Retinal pigment epithelial cell (primary cell): ENCODE data around the gene IGF2BP2.

Experiments used
- DNase-seq: peaks from one replicate; pipeline ENCODE4 v3.0.0-alpha.2; 2010; ENCODE audit warnings: low read depth
- H3K4me3 ChIP-seq: 2 replicates; pipeline ENCODE4 v1.5.1; 2011; ENCODE audit warnings: mild to moderate bottlenecking, low read length, control low read depth, moderate library complexity
- TF ChIP-seq, protein P1 (sequence below): conservative IDR thresholded peaks from 2 replicates; pipeline ENCODE4 v1.5.1; 2011; ENCODE audit warnings: low read depth, low read length, control low read depth, inconsistent platforms

The IGF2BP2 gene

DNA sequence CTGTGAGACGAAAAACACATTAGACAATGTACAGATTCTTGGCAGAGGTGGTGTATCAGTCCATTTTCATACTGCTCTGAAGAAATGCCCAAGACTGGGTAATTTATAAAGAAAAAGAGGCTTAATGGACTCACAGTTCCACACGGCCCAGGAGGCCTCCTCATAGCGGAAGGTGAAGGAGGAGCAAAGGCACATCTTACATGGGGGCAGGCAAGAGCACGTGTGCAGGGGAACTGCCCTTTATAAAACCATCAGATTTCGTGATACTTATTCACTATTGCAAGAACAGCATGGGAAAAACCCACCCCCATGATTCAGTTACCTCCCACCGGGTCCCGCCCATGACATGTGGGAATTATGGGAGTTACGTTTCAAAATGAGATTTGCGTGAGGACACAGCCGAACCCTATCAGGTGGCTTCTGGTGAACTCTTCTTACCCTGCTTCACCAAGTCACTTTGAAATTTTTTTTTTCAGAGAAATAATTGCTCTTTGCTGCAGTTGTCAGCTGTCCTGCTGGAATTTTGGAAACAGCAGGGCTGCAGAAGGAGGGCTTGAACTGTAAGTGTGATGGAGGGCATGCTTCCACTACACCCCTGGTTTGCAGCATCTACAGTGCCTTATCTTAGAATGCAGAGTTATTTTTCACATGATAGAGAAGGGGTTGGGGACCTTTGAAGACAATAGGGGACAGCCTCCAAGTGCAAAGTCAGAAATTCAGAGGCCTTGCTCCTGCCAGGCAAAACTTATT, 2.9 kb upstream of the IGF2BP2 start:
- H3K4me3 ChIP-seq, result no peak overlapping the region
- no peak for DNase-seq
- TF ChIP-seq, protein P1, sequence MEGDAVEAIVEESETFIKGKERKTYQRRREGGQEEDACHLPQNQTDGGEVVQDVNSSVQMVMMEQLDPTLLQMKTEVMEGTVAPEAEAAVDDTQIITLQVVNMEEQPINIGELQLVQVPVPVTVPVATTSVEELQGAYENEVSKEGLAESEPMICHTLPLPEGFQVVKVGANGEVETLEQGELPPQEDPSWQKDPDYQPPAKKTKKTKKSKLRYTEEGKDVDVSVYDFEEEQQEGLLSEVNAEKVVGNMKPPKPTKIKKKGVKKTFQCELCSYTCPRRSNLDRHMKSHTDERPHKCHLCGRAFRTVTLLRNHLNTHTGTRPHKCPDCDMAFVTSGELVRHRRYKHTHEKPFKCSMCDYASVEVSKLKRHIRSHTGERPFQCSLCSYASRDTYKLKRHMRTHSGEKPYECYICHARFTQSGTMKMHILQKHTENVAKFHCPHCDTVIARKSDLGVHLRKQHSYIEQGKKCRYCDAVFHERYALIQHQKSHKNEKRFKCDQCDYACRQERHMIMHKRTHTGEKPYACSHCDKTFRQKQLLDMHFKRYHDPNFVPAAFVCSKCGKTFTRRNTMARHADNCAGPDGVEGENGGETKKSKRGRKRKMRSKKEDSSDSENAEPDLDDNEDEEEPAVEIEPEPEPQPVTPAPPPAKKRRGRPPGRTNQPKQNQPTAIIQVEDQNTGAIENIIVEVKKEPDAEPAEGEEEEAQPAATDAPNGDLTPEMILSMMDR, result no peak

DNA sequence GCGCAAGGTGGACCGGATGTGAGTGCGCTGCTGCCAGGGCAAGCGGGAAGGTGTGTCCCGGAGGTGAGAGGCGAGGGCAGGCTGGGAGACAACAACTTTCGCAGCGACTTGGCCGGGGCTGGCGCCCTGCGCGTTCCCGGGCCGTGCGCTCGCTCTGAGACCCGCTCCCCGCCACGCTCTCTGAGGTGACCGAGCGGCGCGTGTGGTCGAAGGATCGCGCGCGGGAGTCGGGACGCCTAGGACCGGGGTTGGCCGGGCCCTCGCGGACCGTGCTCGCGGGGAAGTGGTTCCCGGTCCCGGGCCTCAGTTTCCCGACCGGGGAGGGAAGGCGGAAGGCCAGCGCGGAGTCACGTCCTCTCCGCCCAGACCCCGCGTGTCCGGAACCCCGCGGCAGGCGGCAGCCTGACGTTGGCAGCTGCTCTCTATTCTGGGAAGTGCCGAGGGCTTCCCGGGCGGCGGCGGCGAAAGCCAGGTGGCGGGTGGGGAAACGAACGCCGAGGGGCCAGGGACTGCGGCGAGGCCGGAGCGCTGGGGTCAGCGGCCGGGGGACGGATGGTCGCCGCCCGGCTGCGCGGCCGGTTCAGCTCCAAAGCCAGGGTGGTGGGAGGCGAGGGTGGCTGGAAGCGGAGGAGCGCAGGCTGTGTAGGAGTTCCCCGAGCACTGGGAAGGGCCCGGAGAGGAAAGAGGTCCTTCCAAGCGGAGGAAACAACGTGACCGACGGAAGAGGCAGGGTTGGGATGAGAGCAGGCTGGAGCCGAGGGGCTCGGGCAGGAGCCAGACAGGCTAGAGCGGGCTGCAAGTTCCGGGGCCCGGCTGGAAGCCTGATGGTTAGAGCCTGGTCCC, 1.0 kb upstream of the IGF2BP2 start:
- TF ChIP-seq, protein P1, result no peak
- H3K4me3 ChIP-seq, result peak overlapping the region; percentile 69
- DNase-seq, result no peak

DNA sequence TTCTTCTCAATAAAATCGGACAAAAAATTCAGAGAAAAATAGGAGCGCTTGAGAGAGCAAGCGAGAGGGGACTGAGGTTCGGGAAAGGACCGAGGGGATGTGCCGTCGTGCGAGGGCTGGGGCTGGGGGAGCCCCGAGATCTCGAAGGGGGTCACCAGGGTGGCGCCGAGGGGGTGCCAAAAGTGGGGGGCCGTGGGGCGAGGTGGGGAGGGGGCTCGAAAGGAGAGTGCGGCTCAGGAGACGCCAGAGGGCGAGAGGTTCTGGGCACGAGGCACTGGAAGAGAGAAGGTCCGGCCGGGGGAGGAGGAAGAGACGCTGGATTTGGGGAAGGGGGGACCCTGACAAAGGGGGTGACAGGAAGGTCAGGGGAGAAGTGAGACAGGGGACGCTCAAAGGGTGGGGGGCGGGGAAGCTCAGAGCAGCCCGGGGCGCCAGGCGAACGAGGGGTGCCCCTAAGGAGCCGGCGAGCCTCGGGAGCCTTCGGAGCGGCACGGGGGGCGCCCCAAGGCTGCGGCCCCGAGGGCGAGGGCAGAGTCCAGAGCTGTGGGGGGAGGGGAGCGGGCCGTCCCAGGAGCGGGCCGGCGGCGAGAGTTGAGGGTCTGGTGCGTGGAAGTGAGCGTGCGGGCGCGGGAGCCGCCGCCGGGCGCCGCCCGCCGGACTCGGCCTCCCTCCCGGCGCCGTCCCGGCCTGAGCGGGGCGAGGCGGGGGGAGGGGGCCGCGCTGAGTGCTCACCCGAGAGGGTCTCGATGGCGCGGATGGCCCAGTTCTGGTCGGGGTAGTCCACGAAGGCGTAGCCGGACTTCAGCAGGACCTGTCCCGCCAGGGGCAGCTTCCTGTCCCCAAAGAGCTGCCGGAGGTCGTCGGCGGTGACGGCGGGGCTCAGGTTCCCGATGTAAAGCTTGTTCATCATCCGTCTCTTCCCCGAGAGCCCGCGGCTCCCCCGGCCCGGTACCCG, 514 bp downstream of the IGF2BP2 start:
- H3K4me3 ChIP-seq, result peak overlapping the region; percentile 86
- no peak for DNase-seq
- TF ChIP-seq, protein P1, result no peak

DNA sequence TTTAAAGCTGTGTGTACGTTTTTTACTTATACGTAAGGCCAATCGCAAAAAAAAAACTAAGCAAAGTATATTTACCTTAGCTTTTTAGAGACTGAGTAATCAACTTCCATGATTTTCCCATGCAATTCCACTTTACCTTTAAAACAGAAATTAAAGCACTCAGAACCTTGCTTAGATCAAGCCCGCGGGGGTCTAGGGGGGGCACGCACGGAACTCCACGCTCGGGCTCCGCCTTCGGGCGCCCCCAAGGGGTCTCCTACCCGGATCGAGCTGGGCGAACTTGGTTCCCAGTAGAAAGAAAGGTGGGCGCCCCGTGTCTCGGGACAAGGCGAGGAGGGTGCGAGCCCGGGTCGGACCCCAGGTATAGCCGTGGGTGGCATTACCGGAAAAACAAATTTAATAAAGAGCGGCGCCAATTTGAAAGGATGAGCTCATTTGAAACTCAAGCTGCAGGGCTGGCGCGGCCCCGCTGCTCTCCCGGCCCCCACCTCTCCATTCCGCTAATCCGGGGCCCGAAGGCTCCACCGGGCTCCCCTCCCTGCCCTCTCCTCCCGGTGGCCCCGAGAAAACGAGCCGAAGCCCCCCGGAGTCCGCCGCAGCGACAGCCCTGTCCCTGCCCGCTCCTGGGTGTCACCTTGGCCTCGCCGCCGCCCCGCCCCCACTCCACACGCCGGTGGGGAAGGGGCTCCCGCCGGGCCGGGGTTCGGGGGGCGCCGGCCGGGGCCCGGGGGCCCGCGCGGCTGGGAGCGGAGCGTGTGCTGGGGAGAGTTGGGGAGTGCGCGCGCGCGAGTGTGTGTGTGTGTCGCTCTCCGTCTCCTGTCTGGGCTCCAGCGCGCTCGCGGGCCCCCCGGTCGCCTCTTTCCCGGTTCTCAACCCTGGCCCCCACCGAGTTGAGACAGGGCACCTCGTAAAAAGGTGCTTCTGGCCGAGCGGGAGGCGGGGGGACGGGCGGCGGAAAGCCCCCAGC, 1.5 kb downstream of the IGF2BP2 start:
- H3K4me3 ChIP-seq, result peak overlapping the region; percentile 86
- DNase-seq, result no peak
- TF ChIP-seq, protein P1, result peak; percentile 19

DNA sequence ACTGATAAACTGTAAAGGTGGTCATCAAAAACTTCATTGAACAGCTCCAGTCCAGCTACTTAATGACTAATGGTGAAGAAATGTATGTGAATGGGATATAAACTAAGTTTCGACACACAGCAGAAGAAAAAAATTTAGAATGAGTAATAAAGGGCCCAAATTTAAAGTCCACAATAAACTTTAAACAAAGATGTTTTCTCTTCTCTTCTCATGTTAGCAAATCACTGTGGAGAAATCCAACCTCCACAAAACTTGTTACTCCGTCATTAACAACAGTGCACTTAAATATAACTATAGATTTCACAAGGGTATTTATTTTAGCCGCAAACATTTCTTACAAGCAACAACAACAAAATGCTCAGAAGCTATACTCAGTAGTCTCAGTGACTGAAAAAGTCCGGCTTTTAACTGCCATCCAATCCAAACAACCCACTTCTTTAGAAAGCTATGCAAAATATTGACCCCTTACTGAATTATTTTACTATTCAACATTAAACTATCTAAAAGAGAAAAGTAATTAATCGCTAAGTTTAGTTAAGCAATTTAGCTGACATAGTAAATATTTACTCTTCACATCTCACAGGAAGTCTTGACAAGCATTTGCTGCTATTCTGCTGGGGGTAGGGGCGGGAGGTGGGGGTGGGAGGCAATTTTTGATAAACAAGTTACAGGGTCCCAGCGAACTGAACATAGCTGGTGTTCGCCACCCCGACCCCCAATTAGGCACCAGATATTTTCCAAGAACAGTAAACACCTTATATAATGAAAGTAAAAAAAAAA, 2.4 kb downstream of the IGF2BP2 start:
- TF ChIP-seq, protein P1, result no peak
- DNase-seq, result no peak
- H3K4me3 ChIP-seq, result peak overlapping the region; percentile 86
